OCI-LY7 (cell line): ENCODE data around the gene YARS1. TPM values are rescaled to one million over a fixed set of nuclear protein-coding genes. Genes with fewer than 3 reads are reported as not detected.
A peak's percentile ranks its signal among the peaks of the same experiment; 100 is the strongest.

ENCODE experiments used
- BruUV-seq: library from RNA; stranded (reverse); fragments of 400-500 nt; replicated peaks from 2 replicates; lab custom pipeline; 2021; lab: Mats Ljungman, UMichigan
- CTCF ChIA-PET: fragments of 300-600 bp; sonication (Branson Sonifier 250); formaldehyde crosslinking; loops from one replicate; lab custom pipeline; 2022; ENCODE audit warnings: antibody characterized with exemption; ENCODE audit not compliant: unreplicated experiment; lab: Charles Lee
- POLR2A ChIA-PET: fragments of 300-600 bp; sonication (Branson Sonifier 250); formaldehyde crosslinking; loops from one replicate; lab custom pipeline; 2022; ENCODE audit warnings: antibody characterized with exemption; lab: Charles Lee
- DNase-seq: peaks from one replicate; pipeline ENCODE4 v3.0.0-alpha.2; 2015; ENCODE audit warnings: low spot score
- H2AFZ ChIP-seq: fragments of 200-600 bp; sonication (generic), shearing (Covaris generic); 2 replicates; pipeline ENCODE4 v1.6.1; 2014; ENCODE audit warnings: mild to moderate bottlenecking, antibody characterized with exemption, low read length, moderate library complexity
- H3K27ac ChIP-seq: fragments of 200-600 bp; sonication (generic); 2 replicates; pipeline ENCODE4 v1.5.1; 2014; ENCODE audit warnings: mixed run types, low read depth, mild to moderate bottlenecking, moderate library complexity, low read length, inconsistent platforms; ENCODE audit not compliant: poor library complexity, severe bottlenecking
- H3K36me3 ChIP-seq: fragments of 200-600 bp; sonication (generic); 2 replicates; pipeline ENCODE4 v1.6.1; 2014; ENCODE audit warnings: mild to moderate bottlenecking, antibody characterized with exemption, low read length, moderate library complexity, mixed read lengths; ENCODE audit not compliant: insufficient read depth
- H3K4me1 ChIP-seq: fragments of 200-600 bp; sonication (generic); 2 replicates; pipeline ENCODE4 v1.5.1; 2014; ENCODE audit warnings: mild to moderate bottlenecking, low read length; ENCODE audit not compliant: insufficient read depth, poor library complexity, severe bottlenecking
- H3K4me2 ChIP-seq: fragments of 200-600 bp; sonication (generic); 2 replicates; pipeline ENCODE4 v1.6.1; 2014; ENCODE audit warnings: mild to moderate bottlenecking, low read length
- H3K4me3 ChIP-seq: fragments of 200-600 bp; sonication (generic); 2 replicates; pipeline ENCODE4 v1.5.1; 2014; ENCODE audit warnings: mild to moderate bottlenecking, low read depth, low read length; ENCODE audit not compliant: poor library complexity, severe bottlenecking
- H3K79me2 ChIP-seq: fragments of 200-600 bp; sonication (generic); 2 replicates; pipeline ENCODE4 v1.6.1; 2016; ENCODE audit warnings: low read depth, mild to moderate bottlenecking, low read length, moderate library complexity, mixed read lengths; ENCODE audit not compliant: insufficient read depth
- H3K9me2 ChIP-seq: fragments of 200-600 bp; sonication (generic); 2 replicates; pipeline ENCODE4 v1.6.1; 2016; ENCODE audit warnings: mild to moderate bottlenecking, low read length, mixed read lengths; ENCODE audit not compliant: insufficient read depth
- H3K9me3 ChIP-seq: fragments of 200-600 bp; sonication (generic); 2 replicates; pipeline ENCODE4 v1.6.1; 2014; ENCODE audit warnings: mild to moderate bottlenecking, mixed run types, low read length, mixed read lengths
- H4K20me1 ChIP-seq: fragments of 200-600 bp; sonication (generic); 2 replicates; pipeline ENCODE4 v1.6.1; 2014; ENCODE audit warnings: mild to moderate bottlenecking, antibody characterized with exemption, low read length, moderate library complexity, mixed read lengths; ENCODE audit not compliant: insufficient read depth
- CTCF ChIP-seq: fragments of 200-600 bp; sonication (generic); conservative IDR thresholded peaks from 2 replicates; pipeline ENCODE4 v1.5.1; 2014; ENCODE audit warnings: mild to moderate bottlenecking, antibody characterized with exemption, low read length, moderate library complexity, mixed read lengths
- EZH2phosphoT487 ChIP-seq: fragments of 200-600 bp; sonication (generic); IDR thresholded peaks from 2 replicates; pipeline ENCODE4 v1.6.1; 2018; ENCODE audit warnings: low read depth, borderline replicate concordance, mild to moderate bottlenecking, mixed run types, antibody characterized with exemption, low read length, moderate library complexity, mixed read lengths
- intact Hi-C: fragments of 100-400 bp; cut with micrococcal nuclease; formaldehyde crosslinking; loops from one replicate; pipeline ENCODE4 v1.10.0; 2022; ENCODE audit not compliant: unreplicated experiment
- total RNA-seq, 2 experiments: library from RNA; depleted of rRNA in 1 of 2; stranded (reverse); fragments of >200 nt in 1 of 2; shearing (Covaris generic) in 1 of 2; gene quantifications; 2 replicates each; pipeline ENCODE4 v1.2.3, GENCODE V29; 2014 to 2022

Gene YARS1
- total RNA-seq, 2 experiments from 2014 or later = 276 to 321 TPM

GRCh38 chr1:32858791-32859190 is 41.6 kb upstream of the YARS1 start:
- CTCF ChIA-PET = interaction anchor here (1.3 kb wide), 1 partner anchor 17 kb away, joined by 3 read pairs; no protein-coding TSS in a partner anchor
- POLR2A ChIA-PET = no interaction called here
- Histone ChIP-seq H3K9me3 (no peaks in the 10 kb centered on the region), H3K79me2 (no peaks in the 10 kb centered on the region), H2AFZ (no peak overlapping the region), H3K36me3 (peaks cover 86% of the 10 kb centered on the region), H4K20me1 (no peaks in the 10 kb centered on the region), H3K4me3 (no peak overlapping the region), H3K9me2 (no peaks in the 10 kb centered on the region), H3K4me1 (no peaks in the 10 kb centered on the region), H3K4me2 (no peak overlapping the region), H3K27ac (no peak overlapping the region)
- no peak for DNase-seq
- TF ChIP-seq CTCF (no peak), EZH2phosphoT487 (no peak)
- intact Hi-C loops = no loop called here
- BruUV-seq = no TSS peak

- CTCF ChIA-PET = no interaction called here
- H3K9me3 ChIP-seq = no peaks in the 10 kb centered on the region
- no peak overlapping the region for H3K27ac ChIP-seq
- no peaks in the 10 kb centered on the region for H4K20me1 ChIP-seq
- H3K9me2 ChIP-seq = no peaks in the 10 kb centered on the region
- H3K79me2 ChIP-seq = no peaks in the 10 kb centered on the region
- DNase-seq = no peak
- no peak overlapping the region for H2AFZ ChIP-seq
- no peaks in the 10 kb centered on the region for H3K4me1 ChIP-seq
- no TSS peak for BruUV-seq
- intact Hi-C loops = no loop called here
- no peak overlapping the region for H3K4me2 ChIP-seq
- no peak overlapping the region for H3K4me3 ChIP-seq
- POLR2A ChIA-PET = no interaction called here
- TF ChIP-seq CTCF (no peak), EZH2phosphoT487 (no peak)
- H3K36me3 ChIP-seq = peaks cover 85% of the 10 kb centered on the region
These were observed 41.0 kb upstream of the YARS1 start for GRCh38 chr1:32858136-32858535.

- POLR2A ChIA-PET = no interaction called here
These were observed 38.9 kb upstream of the YARS1 start for GRCh38 chr1:32855861-32856617.

More at GRCh38 chr1:32855861-32856617, 38.9 kb upstream of the YARS1 start:
- H3K4me1 ChIP-seq = no peaks in the 10 kb centered on the region
- BruUV-seq = TSS peak; percentile 30
- intact Hi-C loops = no loop called here
- no peaks in the 10 kb centered on the region for H3K9me2 ChIP-seq
- no peak overlapping the region for H3K27ac ChIP-seq
- peaks cover 89% of the 10 kb centered on the region for H3K36me3 ChIP-seq
- H2AFZ ChIP-seq = no peak overlapping the region
- no peak for TF ChIP-seq CTCF
- no peak for TF ChIP-seq EZH2phosphoT487
- H3K79me2 ChIP-seq = no peaks in the 10 kb centered on the region
- H3K4me2 ChIP-seq = no peak overlapping the region
- H3K9me3 ChIP-seq = no peaks in the 10 kb centered on the region
- H4K20me1 ChIP-seq = no peaks in the 10 kb centered on the region
- CTCF ChIA-PET = no interaction called here
- H3K4me3 ChIP-seq = no peak overlapping the region
- no peak for DNase-seq
